ENCODE results near the gene ZMYND19. TPM values are rescaled to one million over a fixed set of nuclear protein-coding genes. Genes with fewer than 3 reads are reported as not detected.
A peak's percentile ranks its signal among the peaks of the same experiment; 100 is the strongest.
"Not testable (repeated sequence)": the region's sequence is repeated elsewhere in the genome, so short reads cannot be mapped to it uniquely, and the experiment has no call there.

ZMYND19 gene
- total RNA-seq = 28.3 and 29.6 TPM in 2 replicates
- 25.3 TPM for polyA plus RNA-seq (2012)

DNA sequence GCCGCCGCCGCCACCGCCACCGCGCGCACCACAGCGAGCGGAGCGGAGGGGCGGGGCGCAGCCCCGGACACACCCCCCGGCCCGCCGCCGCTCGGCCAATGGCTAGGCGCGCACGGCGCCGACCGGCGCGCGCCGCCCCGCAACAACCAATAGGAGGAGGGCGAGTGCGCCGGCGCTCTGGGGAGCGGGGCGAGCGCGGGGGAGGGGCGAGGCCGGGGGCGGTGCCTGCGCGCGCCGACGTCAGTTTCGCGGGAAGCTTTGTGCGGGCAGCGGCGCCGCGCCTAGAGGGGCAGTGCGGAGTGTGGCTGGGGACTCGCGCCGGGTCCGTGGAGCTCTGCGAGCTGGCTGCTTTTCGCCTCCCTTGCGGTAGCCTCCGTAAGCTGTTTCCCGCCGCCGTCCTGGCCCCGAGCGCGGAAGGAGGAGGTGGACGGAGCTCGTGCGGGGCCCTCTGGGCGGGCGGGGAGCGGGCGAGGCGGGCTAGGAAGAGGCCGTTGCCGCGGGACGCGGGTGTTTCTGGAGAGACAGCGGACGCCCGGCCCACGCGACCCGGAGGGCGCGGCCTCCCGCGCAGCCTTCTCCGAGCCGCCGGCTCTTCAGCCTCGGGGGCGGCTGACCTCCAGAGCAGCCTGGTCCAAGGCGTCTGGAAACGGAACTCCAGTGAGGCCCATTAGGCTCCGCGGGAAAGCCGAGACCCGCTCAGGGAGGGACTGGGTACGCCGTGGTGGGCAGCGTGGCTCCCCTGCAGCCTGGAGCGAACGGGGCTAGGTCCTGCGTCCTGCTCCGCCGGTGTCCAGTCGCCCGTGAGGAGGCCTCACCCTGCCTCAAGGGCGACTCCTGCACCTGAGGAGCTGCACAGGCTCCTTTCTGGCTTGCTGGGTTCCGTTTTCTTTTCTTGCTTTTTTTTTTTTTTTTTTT is at the start of gene ZMYND19:
Gene ZMYND19 (minus strand): TSS at position 44 of the 915 bp plus-strand sequence. CDS start 249 bp downstream, outside the sequence.
- peak; percentile 87 for DNase-seq (ENCODE audit: low read depth)

DNA sequence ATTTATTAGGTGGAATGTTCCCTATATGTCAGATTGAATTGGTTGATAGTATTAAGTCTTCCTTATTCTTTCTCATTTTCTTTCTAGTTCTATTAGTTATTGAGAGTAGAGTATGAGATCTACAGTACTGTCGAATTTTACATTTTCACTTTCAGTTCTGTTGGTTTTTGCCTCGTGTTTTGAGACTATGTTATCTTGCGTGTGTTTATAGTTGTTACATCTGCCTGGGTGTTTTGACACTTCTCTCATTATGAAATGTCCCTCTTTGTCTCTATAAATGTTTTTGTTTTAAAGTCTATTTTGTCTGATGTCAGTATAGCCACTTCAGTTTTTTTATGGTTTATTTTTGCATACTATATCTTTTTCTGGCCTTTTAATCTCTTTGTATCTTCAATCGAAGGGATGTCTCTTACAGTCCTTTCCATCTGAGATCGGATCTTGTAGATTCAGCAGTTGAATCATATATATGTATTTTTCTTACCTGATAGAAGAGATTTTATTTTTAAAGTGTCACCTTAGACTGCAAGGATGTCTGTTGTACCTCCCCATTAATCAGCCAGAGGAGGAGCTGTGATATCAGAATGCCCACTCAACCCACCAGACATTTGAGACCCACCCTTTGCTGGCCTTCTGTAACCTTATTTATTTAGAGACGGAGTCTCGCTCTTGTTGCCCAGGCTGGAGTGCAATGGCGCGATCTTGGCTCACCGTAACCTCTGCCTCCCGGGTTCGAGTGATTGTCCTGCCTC is 49.2 kb upstream of the ZMYND19 start:
- DNase-seq (ENCODE audit: low read depth) = no peak

- DNase-seq (ENCODE audit: low read depth) = no peak
Measured at GRCh38 chr9:137638680-137639079, 48.4 kb upstream of the ZMYND19 start.

DNA sequence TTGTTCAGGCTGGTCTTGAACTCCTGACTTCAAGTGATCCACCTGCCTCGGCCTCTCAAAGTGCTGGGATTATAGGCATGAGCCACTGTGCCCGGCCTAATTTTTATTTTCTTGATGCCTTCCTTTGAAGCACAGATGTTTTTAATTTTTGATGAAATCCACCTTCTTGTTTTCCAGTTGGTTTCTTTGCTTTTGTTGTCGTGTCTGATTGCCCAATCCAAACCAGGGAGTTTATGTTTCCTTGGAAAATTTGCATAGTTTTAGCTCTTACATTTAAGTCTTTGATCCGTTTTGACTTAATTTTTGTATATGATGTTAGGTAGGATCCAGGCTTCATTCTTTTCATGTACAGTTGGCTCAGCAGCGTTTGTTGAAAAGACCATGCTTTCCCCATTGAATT is 43.7 kb upstream of the ZMYND19 start:
- DNase-seq (ENCODE audit: low read depth) = no peak

DNA sequence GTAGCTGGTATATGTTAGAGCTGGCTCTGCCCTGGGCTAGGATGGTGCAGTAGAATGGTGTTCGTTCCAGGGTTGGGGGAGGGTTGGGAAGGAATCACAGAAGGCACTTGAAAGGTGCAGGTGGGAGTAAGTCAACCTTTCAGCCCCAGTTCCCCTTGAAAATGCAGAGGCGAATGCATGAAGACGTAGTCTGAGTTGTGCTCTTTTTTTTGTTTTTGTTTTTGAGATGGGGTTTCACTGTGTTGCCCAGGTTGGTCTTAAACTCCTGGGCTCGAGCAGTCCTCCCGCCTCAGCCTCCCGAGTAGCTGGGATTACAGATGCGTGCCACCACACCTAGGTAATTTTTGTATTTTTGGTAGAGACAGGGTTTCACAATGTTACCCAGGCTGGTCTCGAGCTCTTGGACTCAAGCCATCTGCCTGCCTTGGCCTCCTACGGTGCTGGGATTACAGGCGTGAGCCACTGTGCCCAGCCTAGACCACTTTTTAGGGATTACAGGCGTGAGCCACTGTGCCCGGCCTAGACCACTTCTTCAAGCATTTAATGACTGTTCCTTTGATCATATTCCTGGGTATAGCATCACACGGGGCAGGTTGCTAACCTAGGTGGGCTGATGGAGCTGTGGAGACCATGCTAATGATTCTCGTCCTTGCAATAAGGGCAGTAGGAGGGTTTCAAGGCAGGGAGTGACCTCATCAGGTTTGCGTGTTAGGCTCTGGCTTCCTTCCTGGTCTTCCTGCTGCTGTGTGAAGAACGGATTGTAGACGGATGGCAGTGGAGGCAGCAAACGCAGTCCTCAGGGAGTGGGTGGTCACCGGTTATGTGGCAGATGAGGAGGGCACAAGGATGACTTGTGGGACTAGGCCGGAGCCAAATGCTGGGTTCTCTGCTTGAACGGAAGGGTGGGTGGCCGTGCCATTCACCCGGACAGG is 42.2 kb upstream of the ZMYND19 start:
- peak; percentile 41 for DNase-seq (ENCODE audit: low read depth)

- no peak for DNase-seq (ENCODE audit: low read depth)
Measured at GRCh38 chr9:137631345-137632229, 41.3 kb upstream of the ZMYND19 start.

- DNase-seq (ENCODE audit: low read depth) = no peak
Measured at GRCh38 chr9:137630679-137631078, 40.4 kb upstream of the ZMYND19 start.

DNA sequence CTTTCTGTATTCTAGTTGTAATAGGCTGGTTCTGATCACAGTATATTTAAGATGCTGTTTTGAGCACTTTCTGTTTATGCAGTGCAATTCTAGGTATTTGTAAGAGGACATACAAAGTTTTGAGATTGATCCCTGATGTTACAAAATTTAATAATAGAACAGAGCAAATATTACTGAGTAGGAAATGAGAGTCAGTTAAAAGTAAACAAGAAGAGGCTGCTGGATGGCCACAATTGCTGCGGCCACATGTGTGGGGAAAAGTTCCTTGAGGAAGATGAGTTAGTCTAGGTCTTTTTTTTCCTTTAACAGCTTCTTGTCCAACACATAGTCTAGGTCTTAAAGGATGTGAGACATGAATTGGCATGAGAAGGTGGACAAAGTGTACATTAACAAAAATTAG is 39.8 kb upstream of the ZMYND19 start:
- DNase-seq (ENCODE audit: low read depth) = no peak

- DNase-seq (ENCODE audit: low read depth) = not testable (repeated sequence)
Measured at GRCh38 chr9:137627406-137627805, 37.1 kb upstream of the ZMYND19 start.

DNA sequence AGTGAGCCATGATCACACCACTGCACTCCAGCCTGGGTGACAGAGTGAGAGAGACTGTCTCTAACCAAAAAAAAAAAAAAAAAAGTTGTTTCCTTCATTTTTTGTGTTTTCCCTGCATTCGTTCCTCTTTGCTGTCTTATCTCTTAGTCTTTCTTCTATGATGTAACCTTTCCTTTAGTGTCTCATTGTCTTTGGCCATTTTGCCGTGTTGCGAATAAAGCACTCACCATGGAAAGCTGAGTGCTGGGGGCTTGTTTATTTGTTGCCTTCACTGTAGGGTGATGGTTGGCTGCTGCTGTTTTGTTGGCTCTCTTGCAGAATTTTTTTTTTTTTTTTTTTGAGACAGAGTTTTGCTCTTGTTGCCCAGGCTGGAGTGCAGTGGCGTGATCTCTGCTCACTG is 36.2 kb upstream of the ZMYND19 start:
- no peak for DNase-seq (ENCODE audit: low read depth)

DNA sequence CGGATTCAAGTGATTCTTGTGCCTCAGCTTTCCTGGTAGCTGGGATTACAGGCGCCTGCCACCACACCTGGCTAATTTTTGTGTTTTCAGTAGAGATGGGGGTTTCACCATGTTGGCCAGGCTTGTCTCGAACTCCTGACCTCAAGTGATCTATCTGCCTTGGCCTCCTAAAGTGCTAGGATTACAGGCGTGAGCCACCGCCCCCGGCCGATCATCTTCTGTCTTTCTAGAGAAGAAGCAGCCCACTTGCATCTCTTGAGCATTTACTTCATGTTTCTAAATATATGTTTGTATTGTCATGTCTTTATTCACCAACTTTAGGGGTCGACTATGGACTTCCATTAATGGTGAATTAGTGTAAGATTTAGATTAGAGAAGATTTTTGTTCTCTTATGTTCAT is 31.9 kb upstream of the ZMYND19 start:
- not testable (repeated sequence) for DNase-seq (ENCODE audit: low read depth)

DNA sequence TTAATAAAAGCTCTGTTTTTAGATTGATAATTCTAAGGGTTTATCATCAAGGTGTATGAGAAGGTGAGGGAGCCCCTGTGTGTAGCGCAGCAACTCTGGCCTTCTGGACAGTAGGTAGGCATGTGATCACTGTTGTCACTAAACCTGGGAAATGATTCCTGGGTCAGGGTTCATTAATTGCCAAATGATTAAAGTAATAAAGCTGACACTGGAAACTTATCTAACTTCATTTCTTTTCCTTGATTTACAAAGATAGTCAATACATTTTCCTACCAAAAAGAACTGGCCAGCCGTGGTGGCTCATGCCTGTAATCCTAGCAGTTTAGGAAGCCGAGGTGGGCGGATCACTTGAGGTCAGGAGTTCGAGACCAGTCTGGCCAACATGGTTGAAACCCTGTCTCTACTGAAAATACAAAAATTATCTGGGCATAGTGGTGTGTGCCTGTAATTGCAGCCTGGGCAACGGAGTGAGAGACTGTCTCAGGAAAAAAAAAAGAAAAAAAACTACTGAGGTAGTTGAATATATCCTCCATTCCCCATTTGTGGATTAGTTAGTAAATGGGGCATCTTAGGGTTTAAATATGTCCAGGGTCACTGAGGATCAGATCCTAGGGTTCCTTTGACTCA is 30.9 kb upstream of the ZMYND19 start:
- peak; percentile 31 for DNase-seq (ENCODE audit: low read depth)

- no peak for DNase-seq (ENCODE audit: low read depth)
Measured at GRCh38 chr9:137620581-137620980, 30.3 kb upstream of the ZMYND19 start.

GRCh38 chr9:137620048-137620405 is 29.7 kb upstream of the ZMYND19 start:
- DNase-seq (ENCODE audit: low read depth) = no peak

- DNase-seq (ENCODE audit: low read depth) = peak; percentile 48
Measured at GRCh38 chr9:137619240-137620047, 29.1 kb upstream of the ZMYND19 start.

DNA sequence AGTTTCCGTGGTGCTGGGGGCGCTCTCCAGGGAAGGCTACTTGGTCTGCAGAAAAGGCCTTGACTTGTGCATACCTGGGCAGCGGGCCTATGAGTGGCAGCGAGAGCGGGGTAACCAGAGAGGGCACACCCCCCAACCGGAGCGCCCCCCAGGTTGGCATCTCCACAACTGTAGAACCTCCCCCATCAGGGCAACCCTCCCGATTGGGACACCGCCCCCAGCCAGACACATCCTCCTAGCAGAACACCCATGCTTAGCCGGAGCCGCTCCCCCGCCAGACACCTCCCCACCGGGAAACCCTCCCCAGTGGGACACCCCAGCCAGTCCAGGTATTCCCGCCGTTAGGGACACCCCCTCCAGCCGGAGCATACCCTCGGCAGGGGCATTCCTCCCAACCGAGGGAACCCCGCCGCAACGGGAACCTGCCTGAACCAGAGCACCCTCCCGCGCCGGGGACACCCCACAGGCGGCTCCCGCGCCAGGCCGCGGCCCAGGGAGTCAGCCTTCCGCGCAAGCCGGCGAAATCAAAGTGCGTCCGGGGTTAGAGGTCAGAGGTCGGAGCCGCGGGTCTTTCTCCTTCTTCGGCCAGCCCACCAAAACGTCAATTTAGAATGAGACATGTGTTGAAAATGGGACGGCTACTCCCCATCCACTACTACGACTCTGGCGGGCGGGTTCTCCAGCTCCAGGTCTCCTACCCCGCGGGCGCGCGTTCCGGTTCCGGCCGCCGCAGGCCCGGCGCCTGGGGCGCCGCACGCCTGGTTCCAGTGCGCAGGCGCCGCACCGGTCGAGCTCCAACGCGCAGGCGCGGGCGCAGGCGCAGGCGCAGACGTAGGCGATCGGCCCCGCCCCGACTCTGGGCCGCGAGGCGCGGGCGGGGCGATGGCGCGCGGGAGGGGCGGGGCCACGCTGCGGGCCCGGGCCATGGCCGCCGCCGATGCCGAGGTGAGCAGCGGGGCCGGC is 28.1 kb upstream of the ZMYND19 start, which contains the start of gene EHMT1:
Gene EHMT1 (plus strand): TSS at position 901 of the 963 bp plus-strand sequence. CDS start 24 bp downstream, at position 925.
- peak; percentile 88 for DNase-seq (ENCODE audit: low read depth)

DNA sequence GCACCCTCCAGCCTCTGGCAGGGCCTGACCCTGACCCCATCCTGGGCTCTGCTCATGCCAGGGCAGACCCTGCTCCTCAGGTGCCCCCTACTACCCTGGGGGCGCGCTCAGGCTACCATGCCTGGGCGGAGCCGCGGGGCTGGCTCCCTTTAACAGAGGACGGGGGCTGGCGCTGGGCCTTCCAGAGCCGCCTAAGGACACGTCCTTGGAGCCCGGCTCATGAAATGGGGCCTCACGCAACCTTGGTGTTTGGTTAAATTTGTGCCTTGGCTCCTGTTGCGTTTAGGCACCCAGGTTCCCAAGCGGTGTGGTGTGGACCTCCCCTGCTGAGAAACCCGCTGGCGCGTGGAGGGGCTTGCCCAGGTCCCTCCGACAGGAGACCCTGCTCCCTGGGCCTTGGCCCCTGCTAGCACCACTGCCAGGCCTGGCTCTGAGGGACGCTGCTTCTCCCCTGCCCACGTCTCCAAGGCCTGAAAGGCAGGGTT is 25.1 kb upstream of the ZMYND19 start:
- DNase-seq (ENCODE audit: low read depth) = no peak

Measured in myocyte (in vitro differentiated cells).